Measurements from ENCODE around the gene SPTLC3.

Gene SPTLC3

DNA sequence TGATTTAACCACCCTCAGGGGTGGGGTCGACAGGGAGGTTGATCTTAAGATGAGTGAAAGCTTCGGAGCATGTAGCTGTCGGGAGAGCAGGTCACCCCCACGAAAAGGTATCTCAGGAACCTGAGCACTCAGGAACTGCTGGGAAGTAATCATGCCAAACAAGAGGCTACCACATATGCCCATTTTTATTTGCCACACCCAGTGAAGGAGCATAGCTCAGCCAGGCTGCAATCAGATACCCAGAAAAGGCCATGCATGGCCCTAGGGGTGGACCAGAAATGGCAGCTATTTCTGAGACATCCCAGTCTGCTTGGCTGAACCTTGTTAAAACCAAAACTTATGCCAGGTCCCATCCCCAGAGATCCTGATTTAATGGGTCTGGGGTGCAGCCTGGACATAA, 139.6 kb downstream of the SPTLC3 start:
- no peaks in the 10 kb centered on the region for H3K27me3 ChIP-seq (ENCODE audit: control insufficient read depth, insufficient read depth, low read length)
- H3K27ac ChIP-seq (ENCODE audit: low read length), result no peak overlapping the region
- no peak overlapping the region for H3K9ac ChIP-seq (ENCODE audit: low read length)
- no peaks in the 10 kb centered on the region for H3K9me3 ChIP-seq (ENCODE audit: control insufficient read depth, low read depth, low read length)
- H3K4me3 ChIP-seq (ENCODE audit: low read length), result no peak overlapping the region
- no peaks in the 10 kb centered on the region for H3K36me3 ChIP-seq (ENCODE audit: control insufficient read depth, low read depth, low read length)
- no peaks in the 10 kb centered on the region for H3K4me1 ChIP-seq (ENCODE audit: control insufficient read depth, low read depth, low read length)

DNA sequence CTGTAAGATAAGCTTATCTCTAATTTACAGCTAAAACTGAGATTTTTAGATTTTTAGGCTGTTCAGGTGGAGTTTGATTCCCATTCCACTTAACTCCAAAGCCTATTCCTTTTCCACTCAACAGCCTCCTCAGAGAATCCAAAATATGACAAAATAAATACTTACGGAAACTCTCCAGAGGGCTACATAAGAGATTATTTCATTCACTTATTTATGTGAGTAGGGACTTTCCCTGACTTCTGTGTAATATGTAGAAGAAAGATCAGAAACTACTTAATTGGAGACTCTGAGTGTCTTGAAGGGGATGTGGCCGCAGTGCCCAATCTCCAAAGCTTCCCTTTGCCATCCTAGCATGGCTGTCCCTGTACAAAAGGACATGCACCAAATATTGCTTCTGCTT, 140.2 kb downstream of the SPTLC3 start:
- no peaks in the 10 kb centered on the region for H3K27me3 ChIP-seq (ENCODE audit: control insufficient read depth, insufficient read depth, low read length)
- H3K9ac ChIP-seq (ENCODE audit: low read length), result no peak overlapping the region
- no peak overlapping the region for H3K27ac ChIP-seq (ENCODE audit: low read length)
- H3K9me3 ChIP-seq (ENCODE audit: control insufficient read depth, low read depth, low read length), result no peaks in the 10 kb centered on the region
- H3K4me1 ChIP-seq (ENCODE audit: control insufficient read depth, low read depth, low read length), result no peaks in the 10 kb centered on the region
- no peaks in the 10 kb centered on the region for H3K36me3 ChIP-seq (ENCODE audit: control insufficient read depth, low read depth, low read length)
- H3K4me3 ChIP-seq (ENCODE audit: low read length), result no peak overlapping the region

DNA sequence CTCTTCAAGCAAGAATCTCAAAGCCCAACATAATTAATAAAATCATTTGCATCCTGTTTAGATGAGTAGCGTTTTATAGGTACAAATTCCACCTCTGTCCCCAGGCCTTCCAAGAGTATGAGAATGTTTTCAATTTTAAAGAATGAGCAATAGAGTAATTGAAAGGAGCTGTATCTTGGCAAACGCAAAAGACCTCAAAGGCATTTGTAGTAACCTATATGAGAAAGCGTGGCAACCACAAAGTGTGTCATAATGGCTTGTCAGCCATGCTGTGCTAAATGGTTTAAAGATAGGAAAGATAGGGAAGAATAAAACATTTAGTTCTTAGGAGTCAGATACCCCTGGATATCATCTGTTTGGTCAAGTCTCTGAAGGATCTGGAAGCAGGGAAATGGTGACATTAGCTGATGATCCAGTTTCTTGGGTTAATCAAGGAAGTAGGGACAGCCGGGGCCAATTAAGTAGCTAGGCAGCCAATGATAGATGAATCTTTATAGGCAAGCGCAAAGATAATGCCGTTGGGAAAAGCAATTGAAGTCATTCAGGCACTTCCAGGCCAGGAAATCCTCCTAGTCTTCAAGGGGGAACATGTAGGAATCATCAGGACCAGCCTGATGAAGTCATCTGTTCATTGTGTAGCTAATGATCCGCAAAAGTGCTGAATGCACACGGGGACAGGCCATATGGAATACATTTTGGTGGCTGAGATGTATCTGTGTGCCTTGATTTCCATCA, 140.8 kb downstream of the SPTLC3 start:
- H3K4me1 ChIP-seq (ENCODE audit: control insufficient read depth, low read depth, low read length), result no peaks in the 10 kb centered on the region
- H3K4me3 ChIP-seq (ENCODE audit: low read length), result no peak overlapping the region
- no peaks in the 10 kb centered on the region for H3K27me3 ChIP-seq (ENCODE audit: control insufficient read depth, insufficient read depth, low read length)
- H3K9ac ChIP-seq (ENCODE audit: low read length), result no peak overlapping the region
- H3K36me3 ChIP-seq (ENCODE audit: control insufficient read depth, low read depth, low read length), result no peaks in the 10 kb centered on the region
- no peaks in the 10 kb centered on the region for H3K9me3 ChIP-seq (ENCODE audit: control insufficient read depth, low read depth, low read length)
- H3K27ac ChIP-seq (ENCODE audit: low read length), result no peak overlapping the region

DNA sequence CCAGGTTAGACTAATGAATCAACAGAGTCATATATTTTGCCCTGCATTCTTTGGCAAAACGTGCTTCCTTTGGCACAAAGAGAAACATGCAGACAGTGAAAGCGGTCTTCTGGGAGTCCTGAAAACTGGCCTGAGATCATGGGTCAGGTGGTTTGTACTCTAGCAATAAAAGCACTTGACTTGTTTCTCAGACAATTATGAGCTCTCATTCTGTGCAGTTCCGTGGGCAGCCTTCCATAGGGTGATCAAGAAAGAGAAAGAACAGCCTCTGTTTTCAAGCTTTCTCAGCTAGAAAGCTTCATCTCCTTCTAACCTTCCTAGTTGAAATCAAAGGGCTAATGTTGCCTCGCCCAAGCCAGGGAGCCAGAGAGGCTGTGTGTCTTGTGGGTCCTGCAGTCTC, 149.6 kb downstream of the SPTLC3 start:
- Histone ChIP-seq H3K9ac (ENCODE audit: low read length) (no peak overlapping the region), H3K36me3 (ENCODE audit: control insufficient read depth, low read depth, low read length) (no peaks in the 10 kb centered on the region), H3K4me1 (ENCODE audit: control insufficient read depth, low read depth, low read length) (no peaks in the 10 kb centered on the region), H3K27me3 (ENCODE audit: control insufficient read depth, insufficient read depth, low read length) (no peaks in the 10 kb centered on the region), H3K9me3 (ENCODE audit: control insufficient read depth, low read depth, low read length) (no peaks in the 10 kb centered on the region), H3K27ac (ENCODE audit: low read length) (no peak overlapping the region), H3K4me3 (ENCODE audit: low read length) (no peak overlapping the region)

DNA sequence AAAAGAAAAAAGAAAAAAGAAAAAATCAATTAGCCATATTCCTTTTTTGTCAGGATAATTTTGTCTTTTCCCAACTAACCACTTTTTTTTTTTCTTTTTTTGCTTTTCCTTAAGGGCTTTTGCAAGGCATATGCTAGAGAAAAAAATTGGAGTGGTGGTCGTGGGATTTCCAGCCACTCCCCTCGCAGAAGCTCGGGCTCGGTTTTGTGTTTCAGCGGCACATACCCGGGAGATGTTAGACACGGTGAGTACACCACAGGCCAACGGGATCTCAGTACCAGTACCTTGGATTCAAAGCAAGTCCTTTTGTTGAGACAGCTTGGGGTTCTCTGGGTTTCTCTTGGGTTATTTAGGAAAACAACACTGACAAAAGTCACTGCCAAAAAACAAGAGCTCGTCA, 151.1 kb downstream of the SPTLC3 start:
- H3K4me3 ChIP-seq (ENCODE audit: low read length), result no peak overlapping the region
- H3K9ac ChIP-seq (ENCODE audit: low read length), result no peak overlapping the region
- H3K9me3 ChIP-seq (ENCODE audit: control insufficient read depth, low read depth, low read length), result no peaks in the 10 kb centered on the region
- H3K27me3 ChIP-seq (ENCODE audit: control insufficient read depth, insufficient read depth, low read length), result no peaks in the 10 kb centered on the region
- H3K4me1 ChIP-seq (ENCODE audit: control insufficient read depth, low read depth, low read length), result no peaks in the 10 kb centered on the region
- no peaks in the 10 kb centered on the region for H3K36me3 ChIP-seq (ENCODE audit: control insufficient read depth, low read depth, low read length)
- H3K27ac ChIP-seq (ENCODE audit: low read length), result no peak overlapping the region

DNA sequence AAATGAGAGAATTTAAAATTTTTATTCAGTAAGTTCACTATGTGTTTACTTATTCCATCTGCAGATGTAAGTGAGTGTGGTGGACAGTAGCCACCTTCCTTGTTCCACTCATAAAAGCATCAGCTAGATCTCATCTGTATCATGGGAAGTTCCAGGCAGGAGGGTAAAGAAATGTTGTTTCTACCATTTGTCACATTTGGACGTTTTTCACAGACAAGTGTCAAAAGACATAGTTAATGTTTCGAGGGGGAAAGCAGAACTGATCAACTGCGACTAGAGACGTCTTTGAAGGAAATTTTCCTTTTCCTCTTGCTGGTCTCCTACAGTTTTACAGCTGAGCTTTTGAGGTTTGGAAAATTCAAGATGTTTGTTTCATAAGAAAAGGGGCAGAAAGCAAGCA, 156.4 kb downstream of the SPTLC3 start:
- no peaks in the 10 kb centered on the region for H3K9me3 ChIP-seq (ENCODE audit: control insufficient read depth, low read depth, low read length)
- no peaks in the 10 kb centered on the region for H3K4me1 ChIP-seq (ENCODE audit: control insufficient read depth, low read depth, low read length)
- no peaks in the 10 kb centered on the region for H3K27me3 ChIP-seq (ENCODE audit: control insufficient read depth, insufficient read depth, low read length)
- H3K4me3 ChIP-seq (ENCODE audit: low read length), result no peak overlapping the region
- no peak overlapping the region for H3K27ac ChIP-seq (ENCODE audit: low read length)
- no peaks in the 10 kb centered on the region for H3K36me3 ChIP-seq (ENCODE audit: control insufficient read depth, low read depth, low read length)
- no peak overlapping the region for H3K9ac ChIP-seq (ENCODE audit: low read length)

DNA sequence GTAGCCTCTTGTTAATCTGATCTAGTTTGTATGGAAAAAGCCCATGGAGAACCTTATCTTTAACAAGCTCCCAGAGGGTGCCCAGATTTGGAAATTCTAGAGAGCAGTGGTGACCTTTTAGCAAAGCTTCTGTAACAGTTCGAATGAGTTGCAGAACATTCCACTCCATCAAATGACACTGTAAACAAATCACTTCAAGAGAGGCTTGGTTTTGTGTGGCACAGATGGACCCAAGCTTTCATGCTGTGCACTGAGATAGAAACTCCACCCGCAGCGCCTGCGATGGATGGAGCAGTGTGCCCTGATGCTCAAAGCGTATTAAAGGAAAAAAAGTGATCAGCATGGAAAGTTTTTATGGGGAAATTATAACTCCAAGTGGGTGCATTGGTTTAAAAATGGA, 157.2 kb downstream of the SPTLC3 start:
- H3K27ac ChIP-seq (ENCODE audit: low read length), result no peak overlapping the region
- no peaks in the 10 kb centered on the region for H3K9me3 ChIP-seq (ENCODE audit: control insufficient read depth, low read depth, low read length)
- H3K9ac ChIP-seq (ENCODE audit: low read length), result no peak overlapping the region
- H3K4me3 ChIP-seq (ENCODE audit: low read length), result no peak overlapping the region
- H3K4me1 ChIP-seq (ENCODE audit: control insufficient read depth, low read depth, low read length), result no peaks in the 10 kb centered on the region
- H3K36me3 ChIP-seq (ENCODE audit: control insufficient read depth, low read depth, low read length), result no peaks in the 10 kb centered on the region
- H3K27me3 ChIP-seq (ENCODE audit: control insufficient read depth, insufficient read depth, low read length), result no peaks in the 10 kb centered on the region

DNA sequence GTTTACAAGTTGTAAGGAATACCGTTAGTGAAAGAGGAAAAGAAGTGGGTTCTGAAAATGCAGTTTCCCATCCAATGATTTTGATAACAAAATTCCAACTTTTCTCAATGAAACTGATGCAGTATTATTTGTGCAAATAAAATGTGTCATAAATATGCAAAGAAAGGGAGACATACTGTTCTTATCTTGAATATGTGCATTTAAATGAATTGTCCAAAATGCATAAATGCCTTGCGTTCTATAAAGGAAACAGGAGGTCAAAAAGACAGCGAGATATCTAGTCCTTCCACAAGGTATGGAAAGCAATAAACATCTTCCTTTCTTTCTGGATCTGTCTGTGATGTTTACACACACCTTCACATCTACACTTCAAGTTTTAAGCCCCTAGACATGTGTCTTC, 157.7 kb downstream of the SPTLC3 start:
- Histone ChIP-seq H3K36me3 (ENCODE audit: control insufficient read depth, low read depth, low read length) (no peaks in the 10 kb centered on the region), H3K4me3 (ENCODE audit: low read length) (no peak overlapping the region)

DNA sequence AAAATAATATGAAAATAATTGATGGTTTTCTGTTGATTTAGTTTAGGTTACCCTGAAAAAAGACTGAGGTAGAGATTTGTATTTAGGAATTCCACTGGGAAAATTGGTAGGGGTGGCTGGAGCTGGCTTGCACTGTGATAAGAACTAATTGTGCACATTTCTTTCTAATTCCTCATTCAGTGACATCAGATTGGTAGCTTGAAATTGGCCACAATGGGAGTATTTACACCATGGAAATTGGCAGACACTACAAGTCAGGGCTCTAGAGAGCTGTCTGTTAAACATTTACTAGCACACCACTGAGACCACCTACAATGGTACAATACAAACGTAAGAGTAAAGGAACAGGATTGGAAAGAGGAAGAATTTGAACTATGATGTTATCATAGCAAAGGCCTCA, 160.3 kb downstream of the SPTLC3 start:
- no peaks in the 10 kb centered on the region for H3K36me3 ChIP-seq (ENCODE audit: control insufficient read depth, low read depth, low read length)
- H3K9me3 ChIP-seq (ENCODE audit: control insufficient read depth, low read depth, low read length), result no peaks in the 10 kb centered on the region
- H3K27me3 ChIP-seq (ENCODE audit: control insufficient read depth, insufficient read depth, low read length), result no peaks in the 10 kb centered on the region

More for the DNA sequence above, 157.7 kb downstream of the SPTLC3 start:
- H3K9ac ChIP-seq (ENCODE audit: low read length), result no peak overlapping the region
- H3K27ac ChIP-seq (ENCODE audit: low read length), result no peak overlapping the region
- H3K4me1 ChIP-seq (ENCODE audit: control insufficient read depth, low read depth, low read length), result no peaks in the 10 kb centered on the region
- no peaks in the 10 kb centered on the region for H3K27me3 ChIP-seq (ENCODE audit: control insufficient read depth, insufficient read depth, low read length)
- H3K9me3 ChIP-seq (ENCODE audit: control insufficient read depth, low read depth, low read length), result no peaks in the 10 kb centered on the region

DNA sequence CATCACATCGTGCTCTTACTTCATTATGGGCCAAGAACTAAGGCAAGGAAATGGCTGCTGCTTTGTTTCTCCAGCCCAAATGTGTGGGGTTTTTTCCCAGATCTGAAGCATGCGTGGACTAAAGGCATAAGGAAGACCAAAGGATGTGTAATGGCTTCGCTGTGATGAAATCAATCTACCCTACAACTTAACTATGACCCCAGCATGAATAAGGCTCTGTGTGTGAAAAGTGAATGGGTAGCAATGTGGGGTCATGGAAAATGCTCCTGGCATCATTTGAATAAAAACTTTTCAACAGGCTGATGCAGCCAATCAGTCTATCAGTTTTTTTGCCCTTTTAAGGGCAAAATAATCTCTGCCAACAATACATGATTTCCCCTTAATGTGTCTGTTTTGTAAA, 162.0 kb downstream of the SPTLC3 start:
- Histone ChIP-seq H3K9ac (ENCODE audit: low read length) (no peak overlapping the region), H3K36me3 (ENCODE audit: control insufficient read depth, low read depth, low read length) (no peaks in the 10 kb centered on the region), H3K4me1 (ENCODE audit: control insufficient read depth, low read depth, low read length) (no peaks in the 10 kb centered on the region), H3K4me3 (ENCODE audit: low read length) (no peak overlapping the region), H3K9me3 (ENCODE audit: control insufficient read depth, low read depth, low read length) (no peaks in the 10 kb centered on the region), H3K27me3 (ENCODE audit: control insufficient read depth, insufficient read depth, low read length) (no peaks in the 10 kb centered on the region), H3K27ac (ENCODE audit: low read length) (no peak overlapping the region)

More for the DNA sequence above, 160.3 kb downstream of the SPTLC3 start:
- no peak overlapping the region for H3K4me3 ChIP-seq (ENCODE audit: low read length)
- H3K27ac ChIP-seq (ENCODE audit: low read length), result no peak overlapping the region
- no peaks in the 10 kb centered on the region for H3K4me1 ChIP-seq (ENCODE audit: control insufficient read depth, low read depth, low read length)
- H3K9ac ChIP-seq (ENCODE audit: low read length), result no peak overlapping the region

DNA sequence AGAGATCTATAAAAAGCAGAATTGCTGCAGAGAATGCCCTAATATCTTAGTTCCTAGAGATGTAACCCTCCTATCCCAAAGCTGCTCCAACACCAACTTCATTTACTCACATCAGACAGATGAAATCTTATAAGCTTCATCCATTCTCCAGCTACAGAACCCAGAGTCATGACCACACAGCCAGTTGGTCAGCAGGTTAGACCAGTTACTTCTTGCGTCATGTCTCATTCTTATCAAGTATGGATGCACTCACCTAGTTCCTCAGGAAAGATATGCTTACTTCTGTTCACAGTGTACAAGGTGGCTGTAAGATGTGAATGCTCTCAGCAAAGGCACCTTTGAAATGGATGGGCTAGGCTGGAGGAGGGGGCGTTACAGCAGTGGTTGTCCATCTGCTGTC, 164.4 kb downstream of the SPTLC3 start:
- H3K27ac ChIP-seq (ENCODE audit: low read length), result no peak overlapping the region
- H3K9me3 ChIP-seq (ENCODE audit: control insufficient read depth, low read depth, low read length), result no peaks in the 10 kb centered on the region
- no peak overlapping the region for H3K4me3 ChIP-seq (ENCODE audit: low read length)
- H3K4me1 ChIP-seq (ENCODE audit: control insufficient read depth, low read depth, low read length), result no peaks in the 10 kb centered on the region
- H3K36me3 ChIP-seq (ENCODE audit: control insufficient read depth, low read depth, low read length), result no peaks in the 10 kb centered on the region
- no peaks in the 10 kb centered on the region for H3K27me3 ChIP-seq (ENCODE audit: control insufficient read depth, insufficient read depth, low read length)
- H3K9ac ChIP-seq (ENCODE audit: low read length), result no peak overlapping the region

DNA sequence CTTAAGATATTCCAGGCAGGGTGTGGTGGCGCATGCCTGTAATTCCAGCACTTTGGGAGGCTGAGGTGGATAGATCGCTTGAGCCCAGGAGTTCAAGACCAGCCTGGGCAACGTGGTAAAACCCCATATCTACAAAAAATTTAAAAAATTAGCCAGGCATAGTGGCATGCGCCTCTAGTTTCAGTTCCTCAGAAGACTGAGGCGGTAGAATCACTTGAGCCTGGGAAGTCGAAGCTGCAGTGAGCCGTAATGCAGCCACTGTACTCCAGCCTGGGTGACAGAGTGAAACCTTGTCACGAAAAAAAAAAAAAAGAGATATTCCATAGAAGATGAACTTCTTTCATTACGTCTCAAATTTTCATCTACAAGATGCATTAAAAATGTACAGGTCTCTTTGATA, 165.6 kb downstream of the SPTLC3 start:
- Histone ChIP-seq H3K27ac (ENCODE audit: low read length) (no peak overlapping the region), H3K4me1 (ENCODE audit: control insufficient read depth, low read depth, low read length) (no peaks in the 10 kb centered on the region), H3K9ac (ENCODE audit: low read length) (no peak overlapping the region), H3K9me3 (ENCODE audit: control insufficient read depth, low read depth, low read length) (no peaks in the 10 kb centered on the region), H3K27me3 (ENCODE audit: control insufficient read depth, insufficient read depth, low read length) (no peaks in the 10 kb centered on the region), H3K4me3 (ENCODE audit: low read length) (no peak overlapping the region), H3K36me3 (ENCODE audit: control insufficient read depth, low read depth, low read length) (no peaks in the 10 kb centered on the region)
